SK-N-SH (cell line): Measurements from ENCODE around the gene PRR33. TPM values are rescaled to one million over a fixed set of nuclear protein-coding genes. Genes with fewer than 3 reads are reported as not detected.

Source experiments
- CTCF ChIA-PET: fragments of 300-600, 350-600 bp; formaldehyde crosslinking; extraction: SDS; loops from one replicate; lab custom pipeline; 2021; lab: Yijun Ruan, JAX
- POLR2A ChIA-PET: fragments of 350-600 bp; sonication (Branson Sonifier 250); formaldehyde crosslinking; extraction: SDS; loops from one replicate; lab custom pipeline; 2020; ENCODE audit warnings: antibody characterized with exemption, inconsistent platforms; lab: Yijun Ruan, JAX
- DNase-seq: peaks from one replicate; pipeline ENCODE4 v3.0.0; 2012
- H2AFZ ChIP-seq: fragments of 200-600 bp; sonication (generic); 2 replicates; pipeline ENCODE4 v1.8.1; 2016; ENCODE audit warnings: antibody characterized with exemption, mild to moderate bottlenecking, low read depth
- H3F3A ChIP-seq: fragments of 200-600 bp; sonication (generic); replicated peaks from 2 replicates; pipeline ENCODE3; 2016; ENCODE audit warnings: antibody characterized with exemption, mild to moderate bottlenecking; ENCODE audit not compliant: insufficient read depth
- H3K27ac ChIP-seq, 2 experiments: fragments of 200-500 bp in 1 of 2; fragments of 200-600 bp in 1 of 2; sonication (Bioruptor generic) in 1 of 2; sonication (generic), shearing (Covaris generic) in 1 of 2; 2 replicates each; pipeline versions ENCODE4 v1.5.1 to v1.6.1; 2014 to 2016; ENCODE audit warnings: low read depth in 2 of 2, inconsistent platforms in 1 of 2, low read length in 1 of 2, mild to moderate bottlenecking in 1 of 2, mixed read lengths in 1 of 2
- H3K27me3 ChIP-seq: fragments of 200-600 bp; sonication (generic), shearing (Covaris generic); 2 replicates; pipeline ENCODE4 v1.6.1; 2016; ENCODE audit warnings: mixed run types; ENCODE audit not compliant: insufficient read depth
- H3K36me3 ChIP-seq, 2 experiments: fragments of 200-500 bp in 1 of 2; fragments of 200-600 bp in 1 of 2; sonication (Bioruptor generic) in 1 of 2; sonication (generic) in 1 of 2; replicated peaks in 1 of 2; 2 replicates each; pipeline versions ENCODE3 to v1.5.1; 2014 to 2016; ENCODE audit warnings: low read length in 1 of 2, mild to moderate bottlenecking in 1 of 2; ENCODE audit not compliant: insufficient read depth in 2 of 2, control insufficient read depth in 1 of 2
- H3K4me1 ChIP-seq, 2 experiments: fragments of 200-500 bp in 1 of 2; fragments of 200-600 bp in 1 of 2; sonication (Bioruptor generic) in 1 of 2; sonication (generic), shearing (Covaris generic) in 1 of 2; 2 replicates each; pipeline versions ENCODE4 v1.5.1 to v1.6.1; 2014 to 2016; ENCODE audit warnings: low read depth in 1 of 2, low read length in 1 of 2, mixed run types in 1 of 2; ENCODE audit not compliant: insufficient read depth in 2 of 2, control insufficient read depth in 1 of 2
- H3K4me2 ChIP-seq: fragments of 200-600 bp; sonication (generic), shearing (Covaris generic); 2 replicates; pipeline ENCODE4 v1.6.1; 2017; ENCODE audit warnings: mixed run types
- H3K4me3 ChIP-seq, 2 experiments: fragments of 200-500 bp in 1 of 2; fragments of 200-600 bp in 1 of 2; sonication (Bioruptor generic) in 1 of 2; sonication (generic), shearing (Covaris generic) in 1 of 2; 2 replicates each; pipeline versions ENCODE4 v1.5.1 to v1.8.1; 2014 to 2016; ENCODE audit warnings: low read depth in 2 of 2, inconsistent platforms in 1 of 2, low read length in 1 of 2, mild to moderate bottlenecking in 1 of 2, mixed read lengths in 1 of 2, moderate library complexity in 1 of 2
- H3K79me2 ChIP-seq: fragments of 200-600 bp; sonication (generic); 2 replicates; pipeline ENCODE4 v1.8.1; 2017; ENCODE audit warnings: mild to moderate bottlenecking; ENCODE audit not compliant: insufficient read depth
- H3K9ac ChIP-seq: fragments of 200-600 bp; sonication (generic); 2 replicates; pipeline ENCODE4 v1.6.1; 2017; ENCODE audit warnings: mixed run types
- H3K9me2 ChIP-seq: fragments of 200-600 bp; sonication (generic); 2 replicates; pipeline ENCODE4 v1.6.1; 2017; ENCODE audit warnings: mixed run types
- H3K9me3 ChIP-seq: fragments of 200-600 bp; sonication (generic); 2 replicates; pipeline ENCODE4 v1.6.1; 2017; ENCODE audit warnings: mixed run types, mild to moderate bottlenecking, moderate library complexity
- H4K20me1 ChIP-seq: fragments of 200-600 bp; sonication (generic); 2 replicates; pipeline ENCODE4 v1.6.1; 2017; ENCODE audit warnings: mild to moderate bottlenecking, mixed run types; ENCODE audit not compliant: insufficient read depth
- CHD2 ChIP-seq: fragments of 150-350 bp; IDR thresholded peaks from 2 replicates; pipeline ENCODE4 v1.6.1; 2018; ENCODE audit warnings: low read length; ENCODE audit not compliant: partially characterized antibody
- CTCF ChIP-seq: fragments of 200-600 bp; sonication (generic); IDR thresholded peaks from 2 replicates; pipeline ENCODE4 v1.6.1; 2017; ENCODE audit warnings: antibody characterized with exemption, mild to moderate bottlenecking, moderate library complexity
- EZH2phosphoT487 ChIP-seq: fragments of 200-600 bp; sonication (generic); IDR thresholded peaks from 2 replicates; pipeline ENCODE4 v1.6.1; 2017; ENCODE audit warnings: low read depth, mixed run types, mild to moderate bottlenecking, antibody characterized with exemption, moderate library complexity, borderline replicate concordance
- MEF2A ChIP-seq: IDR thresholded peaks from 2 replicates; pipeline ENCODE4 v1.4.0; 2012; ENCODE audit warnings: low read depth, borderline replicate concordance
- NRF1 ChIP-seq: IDR thresholded peaks from 2 replicates; pipeline ENCODE4 v1.6.1; 2012; ENCODE audit warnings: low read depth, mild to moderate bottlenecking, low read length
- RFX5 ChIP-seq: IDR thresholded peaks from 2 replicates; pipeline ENCODE4 v1.6.1; 2012; ENCODE audit warnings: mild to moderate bottlenecking, improper control_type of control experiment, low read length
- SIN3A ChIP-seq: IDR thresholded peaks from 2 replicates; pipeline ENCODE4 v1.6.1; 2012; ENCODE audit warnings: low read depth, mild to moderate bottlenecking, low read length, moderate library complexity, borderline replicate concordance
- TEAD4 ChIP-seq: IDR thresholded peaks from 2 replicates; pipeline ENCODE4 v1.4.0; 2012; ENCODE audit warnings: mild to moderate bottlenecking, borderline replicate concordance; ENCODE audit not compliant: insufficient read depth
- USF1 ChIP-seq: IDR thresholded peaks from 2 replicates; pipeline ENCODE4 v1.4.0; 2012; ENCODE audit warnings: low read depth, borderline replicate concordance
- WGBS: methylation state at CpG from one replicate; pipeline ENCODE4 v1.1.6; 2017; ENCODE audit warnings: low lambda C conversion rate; 5-methylcytosine and 5-hydroxymethylcytosine counted together
- polyA plus RNA-seq, 3 experiments: library from polyadenylated mRNA; depleted of rRNA; stranded (reverse); fragments of >200 nt; gene quantifications; 2 replicates each; pipeline ENCODE4 v1.2.3, GENCODE V29; 2012
- TF ChIP-seq, protein P1 (sequence below): fragments of 150-350 bp; IDR thresholded peaks from 2 replicates; pipeline ENCODE4 v1.6.1; 2016; ENCODE audit warnings: mild to moderate bottlenecking, low read depth, low read length
- TF ChIP-seq, protein P2 (sequence below): fragments of 150-350 bp; IDR thresholded peaks from 2 replicates; pipeline ENCODE4 v1.6.1; 2017; ENCODE audit warnings: antibody characterized with exemption, low read length, low read depth, borderline replicate concordance
- TF ChIP-seq, protein P3 (sequence below): IDR thresholded peaks from 2 replicates; pipeline ENCODE4 v1.4.0; 2012; ENCODE audit warnings: low read depth

Gene PRR33
- polyA plus RNA-seq, 1 of the 3 experiments (the other 2 are of a cell fraction), result not detected

GRCh38 chr11:1873048-1873812 is 18.5 kb downstream of the PRR33 start:
- H3K27ac ChIP-seq, result no peak overlapping the region; a peak in 1 of 4 replicates
- no peaks in the 10 kb centered on the region for H3K9me3 ChIP-seq
- TF ChIP-seq SIN3A, result no peak
- H3K4me2 ChIP-seq, result no peak overlapping the region
- peaks cover 0 to 47% of the 10 kb centered on the region in 2 experiments; a peak in 2 of 4 replicates for H3K4me1 ChIP-seq
- 52% methylated on average over 11 of the region's 11 CpGs for WGBS
- no peaks in the 10 kb centered on the region for H3K9me2 ChIP-seq
- H2AFZ ChIP-seq, result no peak overlapping the region
- peak; percentile 47 for DNase-seq
- H3K27me3 ChIP-seq, result no peaks in the 10 kb centered on the region
- ChIA-PET POLR2A (no interaction called here), CTCF (interaction anchor here (0.6 to 1.0 kb wide), 2 partner anchors 180 to 326 kb away, joined by 3 read pairs; no protein-coding TSS in a partner anchor)
- H4K20me1 ChIP-seq, result no peaks in the 10 kb centered on the region
- H3K4me3 ChIP-seq, result no peak overlapping the region
- no peaks in the 10 kb centered on the region for H3F3A ChIP-seq
- no peaks in the 10 kb centered on the region for H3K36me3 ChIP-seq
- H3K9ac ChIP-seq, result no peak overlapping the region
- no peaks in the 10 kb centered on the region for H3K79me2 ChIP-seq

DNA sequence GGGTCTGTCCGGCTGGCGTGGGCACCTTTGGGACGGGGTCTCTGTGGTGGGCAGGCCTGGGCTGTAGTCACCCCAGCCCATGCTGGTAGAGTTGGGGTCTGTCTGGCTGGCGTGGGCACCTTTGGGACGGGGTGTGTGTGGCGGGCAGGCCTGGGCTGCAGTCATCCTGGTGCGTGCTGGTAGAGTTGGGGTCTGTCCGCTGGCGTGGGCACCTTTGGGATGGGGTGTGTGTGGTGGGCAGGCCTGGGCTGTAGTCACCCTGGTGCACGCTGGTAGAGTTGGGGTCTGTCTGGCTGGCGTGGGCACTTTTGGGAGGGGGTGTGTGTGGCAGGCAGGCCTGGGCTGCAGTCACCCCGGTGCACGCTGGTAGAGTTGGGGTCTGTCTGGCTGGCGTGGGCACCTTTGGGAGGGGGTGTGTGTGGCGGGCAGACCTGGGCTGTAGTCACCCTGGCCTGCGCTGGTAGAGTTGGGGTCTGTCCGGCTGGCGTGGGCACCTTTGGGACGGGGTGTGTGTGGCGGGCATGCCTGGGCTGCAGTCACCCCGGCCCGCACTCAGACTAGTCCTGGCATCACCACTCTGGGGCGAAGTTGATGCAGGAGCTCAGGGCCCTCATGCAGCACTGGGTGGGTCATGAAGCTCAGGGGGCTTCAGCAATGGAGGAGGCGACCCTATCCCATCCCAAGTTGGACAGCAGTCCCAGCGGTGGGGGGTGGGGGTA is 19.3 kb downstream of the PRR33 start:
- H3K36me3 ChIP-seq, result no peaks in the 10 kb centered on the region
- H3K4me3 ChIP-seq, result no peak overlapping the region
- WGBS, result 61% methylated on average over 5 of the region's 25 CpGs
- H3F3A ChIP-seq, result no peaks in the 10 kb centered on the region
- H4K20me1 ChIP-seq, result no peaks in the 10 kb centered on the region
- peaks cover 0 to 45% of the 10 kb centered on the region in 2 experiments; a peak in 2 of 4 replicates for H3K4me1 ChIP-seq
- no peaks in the 10 kb centered on the region for H3K9me2 ChIP-seq
- no peak for DNase-seq
- no peak overlapping the region for H3K4me2 ChIP-seq
- POLR2A ChIA-PET, result no interaction called here
- H3K9ac ChIP-seq, result no peak overlapping the region
- no peaks in the 10 kb centered on the region for H3K79me2 ChIP-seq
- H3K27me3 ChIP-seq, result no peaks in the 10 kb centered on the region
- no peaks in the 10 kb centered on the region for H3K9me3 ChIP-seq
- no peak overlapping the region for H2AFZ ChIP-seq
- CTCF ChIA-PET, result interaction anchor here (1.0 kb wide), 1 partner anchor 179 kb away, joined by 3 read pairs; no protein-coding TSS in a partner anchor
- no peak overlapping the region; a peak in 1 of 4 replicates for H3K27ac ChIP-seq
- TF ChIP-seq EZH2phosphoT487, result no peak
- TF ChIP-seq USF1, result no peak
- TF ChIP-seq RFX5, result no peak
- TF ChIP-seq CHD2, result no peak
- TF ChIP-seq, protein P1, sequence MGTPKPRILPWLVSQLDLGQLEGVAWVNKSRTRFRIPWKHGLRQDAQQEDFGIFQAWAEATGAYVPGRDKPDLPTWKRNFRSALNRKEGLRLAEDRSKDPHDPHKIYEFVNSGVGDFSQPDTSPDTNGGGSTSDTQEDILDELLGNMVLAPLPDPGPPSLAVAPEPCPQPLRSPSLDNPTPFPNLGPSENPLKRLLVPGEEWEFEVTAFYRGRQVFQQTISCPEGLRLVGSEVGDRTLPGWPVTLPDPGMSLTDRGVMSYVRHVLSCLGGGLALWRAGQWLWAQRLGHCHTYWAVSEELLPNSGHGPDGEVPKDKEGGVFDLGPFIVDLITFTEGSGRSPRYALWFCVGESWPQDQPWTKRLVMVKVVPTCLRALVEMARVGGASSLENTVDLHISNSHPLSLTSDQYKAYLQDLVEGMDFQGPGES, result no peak
- no peak for TF ChIP-seq CTCF
- TF ChIP-seq, protein P2, sequence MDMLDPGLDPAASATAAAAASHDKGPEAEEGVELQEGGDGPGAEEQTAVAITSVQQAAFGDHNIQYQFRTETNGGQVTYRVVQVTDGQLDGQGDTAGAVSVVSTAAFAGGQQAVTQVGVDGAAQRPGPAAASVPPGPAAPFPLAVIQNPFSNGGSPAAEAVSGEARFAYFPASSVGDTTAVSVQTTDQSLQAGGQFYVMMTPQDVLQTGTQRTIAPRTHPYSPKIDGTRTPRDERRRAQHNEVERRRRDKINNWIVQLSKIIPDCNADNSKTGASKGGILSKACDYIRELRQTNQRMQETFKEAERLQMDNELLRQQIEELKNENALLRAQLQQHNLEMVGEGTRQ, result no peak
- TF ChIP-seq, protein P3, sequence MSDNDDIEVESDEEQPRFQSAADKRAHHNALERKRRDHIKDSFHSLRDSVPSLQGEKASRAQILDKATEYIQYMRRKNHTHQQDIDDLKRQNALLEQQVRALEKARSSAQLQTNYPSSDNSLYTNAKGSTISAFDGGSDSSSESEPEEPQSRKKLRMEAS, result no peak
- no peak for TF ChIP-seq TEAD4
- TF ChIP-seq MEF2A, result no peak
- no peak for TF ChIP-seq NRF1
- no peak for TF ChIP-seq SIN3A
